DMS53 (cell line): Measurements from ENCODE around the gene METRNL.
"Not testable (repeated sequence)": the region's sequence is repeated elsewhere in the genome, so short reads cannot be mapped to it uniquely, and the experiment has no call there.

ENCODE experiments used
- DNase-seq: peaks from one replicate; lab custom pipeline; 2025; lab: John Stamatoyannopoulos, UW

Gene METRNL, protein sequence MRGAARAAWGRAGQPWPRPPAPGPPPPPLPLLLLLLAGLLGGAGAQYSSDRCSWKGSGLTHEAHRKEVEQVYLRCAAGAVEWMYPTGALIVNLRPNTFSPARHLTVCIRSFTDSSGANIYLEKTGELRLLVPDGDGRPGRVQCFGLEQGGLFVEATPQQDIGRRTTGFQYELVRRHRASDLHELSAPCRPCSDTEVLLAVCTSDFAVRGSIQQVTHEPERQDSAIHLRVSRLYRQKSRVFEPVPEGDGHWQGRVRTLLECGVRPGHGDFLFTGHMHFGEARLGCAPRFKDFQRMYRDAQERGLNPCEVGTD

DNA sequence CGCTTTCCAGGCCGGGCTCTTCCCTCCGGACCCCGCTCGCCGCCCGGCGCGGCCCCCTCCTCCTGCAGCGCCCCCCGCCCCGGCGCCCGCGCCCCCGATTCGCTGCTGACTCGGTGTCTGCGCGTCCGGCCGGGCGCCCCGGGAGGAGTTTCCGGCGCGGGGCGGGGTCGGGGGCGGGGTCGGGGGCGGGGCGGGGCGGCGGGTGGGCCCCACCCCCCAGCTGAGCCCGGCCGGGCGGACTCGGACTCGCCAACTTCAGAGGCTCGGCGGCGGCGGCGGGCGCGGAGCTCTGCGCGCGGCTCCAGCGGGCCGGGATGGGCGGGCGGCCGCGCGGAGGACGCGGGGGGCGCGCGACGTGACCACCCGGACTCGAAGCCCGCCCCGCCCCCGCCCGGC, at the start of gene METRNL:
Gene METRNL, plus strand, starts transcription at position 258 of the 396 bp plus-strand sequence. CDS start 207 bp downstream, outside the sequence.
- peak; percentile 86 for DNase-seq

DNA sequence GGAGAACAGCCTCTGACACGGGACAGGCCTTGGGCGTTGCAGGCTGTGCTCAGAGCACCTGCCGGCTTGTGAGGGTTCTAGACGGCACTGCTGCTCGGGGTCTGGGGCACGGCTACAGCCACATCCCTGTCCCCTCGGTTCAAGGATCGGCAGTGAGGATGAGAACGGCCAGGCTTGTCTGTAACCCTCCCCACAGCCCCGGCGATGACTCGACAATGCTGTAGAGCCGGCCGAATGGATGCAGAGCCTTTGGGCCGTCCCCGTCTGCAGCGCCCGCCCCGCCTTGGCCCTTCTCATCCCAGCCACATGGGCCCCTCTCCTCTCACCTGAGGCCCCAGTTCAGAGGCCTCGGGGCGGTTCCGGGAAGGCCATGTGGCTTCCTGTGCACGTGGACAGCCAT, 49.0 kb upstream of the METRNL start:
- no peak for DNase-seq

DNA sequence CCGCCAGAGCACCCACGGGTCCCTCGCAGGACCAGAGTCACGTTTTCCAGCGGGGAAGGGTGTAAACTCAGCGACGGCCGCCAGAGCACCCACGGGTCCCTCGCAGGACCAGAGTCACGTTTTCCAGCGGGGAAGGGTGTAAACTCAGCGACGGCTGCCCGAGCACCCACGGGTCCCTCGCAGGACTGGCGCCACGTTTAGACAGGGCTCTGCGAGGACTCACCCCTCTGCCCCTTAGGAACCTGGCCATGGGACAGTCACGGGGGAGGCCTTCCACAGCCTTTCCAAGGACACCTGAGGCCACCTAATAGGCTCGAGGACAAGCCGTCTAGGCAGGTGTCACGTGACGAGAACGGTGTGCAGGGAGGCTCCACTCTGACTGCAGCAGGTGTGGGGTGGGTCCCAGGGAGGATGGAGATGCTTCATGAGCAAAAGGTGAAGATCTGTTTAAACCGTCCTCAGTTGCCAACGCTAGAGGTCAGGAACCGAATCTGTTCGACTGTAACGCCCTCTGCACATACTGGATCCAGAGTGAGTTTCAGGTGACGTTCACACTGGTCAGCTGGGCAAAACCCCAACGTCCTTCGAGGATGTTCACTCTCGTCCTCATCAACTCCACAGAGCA, 48.0 kb upstream of the METRNL start:
- DNase-seq: no peak

DNA sequence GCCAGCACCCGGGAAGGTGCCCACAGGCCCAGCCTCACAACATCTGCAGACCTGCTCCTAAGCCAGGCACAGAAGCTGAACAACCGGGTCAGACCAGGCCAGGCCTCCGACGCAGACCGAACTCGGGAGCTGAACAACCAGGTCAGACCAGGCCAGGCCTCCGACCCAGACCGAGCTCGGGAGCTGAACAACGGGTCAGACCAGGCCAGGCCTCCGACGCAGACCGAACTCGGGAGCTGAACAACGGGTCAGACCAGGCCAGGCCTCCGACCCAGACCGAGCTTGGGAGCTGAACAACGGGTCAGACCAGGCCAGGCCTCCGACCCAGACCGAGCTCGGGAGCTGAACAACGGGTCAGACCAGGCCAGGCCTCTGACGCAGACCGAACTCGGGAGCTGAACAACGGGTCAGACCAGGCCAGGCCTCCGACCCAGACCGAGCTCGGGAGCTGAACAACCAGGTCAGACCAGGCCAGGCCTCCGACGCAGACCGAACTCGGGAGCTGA, 47.4 kb upstream of the METRNL start:
- not testable (repeated sequence) for DNase-seq

DNA sequence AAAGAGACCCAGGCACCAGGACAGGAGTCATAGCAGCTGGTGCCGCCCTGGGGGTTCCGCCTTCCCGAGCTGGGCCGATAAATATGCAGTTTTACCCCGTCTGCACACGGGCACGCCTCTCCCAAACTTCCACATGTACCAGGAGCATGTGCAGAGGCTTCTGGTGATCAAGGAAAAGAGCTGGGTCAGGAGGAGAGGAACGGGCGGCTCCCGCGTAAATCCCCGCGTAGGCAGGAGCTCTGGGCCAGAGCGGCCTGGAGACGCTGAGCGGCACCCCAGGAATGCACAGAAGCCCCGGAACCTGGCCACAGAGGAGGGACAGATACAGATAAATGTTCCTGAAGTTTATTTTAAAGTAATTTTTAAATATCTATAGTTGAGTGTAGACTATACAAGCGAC, 46.6 kb upstream of the METRNL start:
- DNase-seq: no peak

DNA sequence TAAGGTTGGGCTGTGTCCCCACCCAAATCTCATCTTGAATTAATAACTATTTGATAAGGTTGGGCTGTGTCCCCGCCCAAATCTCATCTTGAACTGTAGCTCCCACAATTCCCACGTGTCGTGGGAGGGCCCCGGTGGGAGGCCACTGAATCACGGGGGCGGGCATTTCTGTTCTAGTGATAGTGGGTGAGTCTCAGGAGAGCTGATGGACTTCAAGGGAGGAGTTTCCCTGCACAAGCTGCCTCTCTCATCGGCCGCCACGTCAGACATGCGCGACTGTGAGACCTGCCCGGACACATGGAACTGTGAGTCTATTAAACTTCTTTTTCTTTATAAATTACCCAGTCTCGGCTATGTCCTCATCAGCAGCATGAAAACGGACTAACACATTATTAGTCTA, 44.9 kb upstream of the METRNL start:
- no peak for DNase-seq

DNA sequence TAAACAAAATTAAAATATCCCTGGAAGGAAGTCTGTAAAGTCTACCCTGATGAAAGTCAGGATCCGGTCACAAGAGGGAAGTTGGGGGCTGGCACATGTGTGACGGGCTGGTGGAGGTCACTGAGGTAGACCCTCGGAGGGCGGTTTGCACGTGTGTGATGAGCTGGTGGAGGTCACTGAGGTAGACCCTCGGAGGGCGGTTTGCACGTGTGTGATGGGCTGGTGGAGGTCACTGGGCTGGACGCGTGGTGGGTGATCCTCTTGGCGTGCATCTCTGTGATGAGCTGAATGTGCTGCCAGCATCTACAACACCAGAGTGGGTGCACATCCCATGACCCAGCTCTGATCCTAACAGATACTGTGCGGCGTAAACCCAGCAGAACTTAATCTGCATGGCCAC, 43.7 kb upstream of the METRNL start:
- DNase-seq: no peak

DNA sequence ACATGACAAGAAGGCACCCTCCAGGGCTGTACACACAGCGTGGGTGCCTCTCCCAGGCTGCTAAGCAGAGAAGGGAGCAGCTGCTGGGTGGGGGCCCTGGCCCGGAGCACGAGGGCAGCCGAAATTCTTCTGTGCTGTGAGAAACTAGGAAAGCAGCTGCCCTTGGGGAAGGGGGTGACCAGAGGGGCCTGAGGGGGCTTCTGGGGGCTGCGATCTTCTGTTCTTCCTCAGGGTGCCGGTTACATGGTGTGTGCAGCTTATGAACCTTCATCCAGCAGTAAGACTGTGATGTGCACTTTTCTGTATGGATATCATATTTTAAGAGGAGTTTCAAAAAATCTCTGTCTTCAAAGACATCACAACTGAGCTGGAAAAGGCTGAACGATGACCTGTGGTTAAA, 43.2 kb upstream of the METRNL start:
- no peak for DNase-seq

DNA sequence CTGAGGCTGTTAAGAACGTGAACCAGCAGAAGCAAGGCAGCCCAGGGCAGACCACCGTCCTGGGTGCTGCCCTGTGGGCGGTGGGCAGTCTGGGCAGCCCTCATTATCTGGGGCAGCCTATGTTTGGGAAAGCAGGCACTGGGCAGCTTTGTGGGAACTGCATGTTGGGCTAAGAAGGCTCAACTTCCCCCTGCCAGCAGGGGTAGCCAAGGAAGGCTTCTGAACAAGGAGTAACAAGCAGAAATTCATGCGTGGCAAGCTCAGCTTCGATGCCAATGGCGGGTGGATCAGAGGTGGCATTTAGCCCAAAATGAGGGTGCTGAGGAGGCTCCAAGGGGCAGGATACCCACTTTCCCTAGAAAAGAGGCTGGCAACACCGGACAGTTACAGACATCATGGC, 42.7 kb upstream of the METRNL start:
- DNase-seq: no peak

DNA sequence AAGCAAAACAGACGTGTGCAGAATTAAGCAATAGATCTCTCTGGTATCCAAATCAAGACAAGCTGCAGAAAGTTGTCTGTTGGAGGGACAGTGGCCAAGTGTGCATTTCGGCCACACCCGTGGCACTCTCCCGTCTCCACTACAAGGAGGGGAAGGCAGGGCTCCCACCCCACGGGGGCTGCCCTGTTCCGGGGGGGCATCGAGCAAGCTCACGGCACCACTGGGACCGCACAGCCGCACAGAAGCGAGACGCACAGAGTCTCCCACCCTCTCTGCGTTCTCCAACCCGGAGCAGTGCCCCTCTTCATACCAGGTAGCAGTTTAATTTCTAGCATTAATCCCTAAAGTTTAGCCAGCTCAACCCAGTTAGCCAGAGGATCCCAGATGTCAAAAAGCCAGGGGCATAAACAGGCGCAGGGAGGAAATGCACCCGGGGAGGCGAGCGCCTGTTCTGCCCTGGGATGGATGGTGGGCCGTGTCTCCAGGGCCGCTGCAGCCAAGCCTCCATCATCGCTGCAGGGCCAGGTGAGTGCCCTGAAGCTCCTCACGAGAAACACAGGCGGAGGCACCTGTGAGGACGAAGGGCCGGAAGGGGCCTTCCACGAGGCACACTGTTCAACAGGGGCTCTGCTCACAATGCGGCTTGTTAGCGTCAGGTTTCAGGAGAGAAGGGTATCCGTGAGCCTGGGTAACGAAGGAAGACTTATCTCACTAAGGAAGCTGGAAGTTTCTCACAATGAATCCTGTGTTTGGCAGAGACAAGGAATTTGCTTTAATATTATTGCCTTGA, 42.1 kb upstream of the METRNL start:
- no peak for DNase-seq

DNA sequence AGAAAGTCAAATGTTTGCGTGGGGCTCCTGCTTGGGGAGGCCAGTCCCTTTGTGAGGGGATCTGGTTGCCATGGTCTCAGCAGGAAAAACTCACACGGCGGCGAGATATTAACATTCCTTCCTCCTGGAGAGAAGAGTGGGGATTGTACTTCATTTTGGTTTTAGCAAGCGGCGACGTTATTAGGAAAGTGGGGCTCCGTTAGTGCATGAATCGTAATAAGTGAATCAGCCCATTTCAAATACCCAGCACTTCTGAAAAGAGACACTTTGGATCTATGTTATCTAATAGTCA, 41.6 kb upstream of the METRNL start:
- DNase-seq: no peak

DNA sequence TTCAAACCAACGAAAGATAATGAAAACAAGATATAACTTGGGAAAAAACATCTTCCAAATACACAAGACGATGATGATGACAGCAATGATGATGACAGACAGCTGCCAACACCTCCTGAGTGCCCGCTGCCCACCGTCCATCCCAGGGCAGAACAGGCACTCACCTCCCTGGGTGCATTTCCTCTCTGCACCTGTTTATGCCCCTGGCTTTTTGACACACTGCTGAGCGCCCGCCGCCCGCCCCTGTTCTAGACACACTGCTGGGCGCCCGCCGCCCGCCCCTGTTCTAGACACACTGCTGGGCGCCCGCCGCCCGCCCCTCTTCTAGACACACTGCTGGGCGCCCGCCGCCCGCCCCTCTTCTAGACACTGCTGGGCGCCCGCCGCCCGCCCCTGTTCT, 40.4 kb upstream of the METRNL start:
- not testable (repeated sequence) for DNase-seq

DNA sequence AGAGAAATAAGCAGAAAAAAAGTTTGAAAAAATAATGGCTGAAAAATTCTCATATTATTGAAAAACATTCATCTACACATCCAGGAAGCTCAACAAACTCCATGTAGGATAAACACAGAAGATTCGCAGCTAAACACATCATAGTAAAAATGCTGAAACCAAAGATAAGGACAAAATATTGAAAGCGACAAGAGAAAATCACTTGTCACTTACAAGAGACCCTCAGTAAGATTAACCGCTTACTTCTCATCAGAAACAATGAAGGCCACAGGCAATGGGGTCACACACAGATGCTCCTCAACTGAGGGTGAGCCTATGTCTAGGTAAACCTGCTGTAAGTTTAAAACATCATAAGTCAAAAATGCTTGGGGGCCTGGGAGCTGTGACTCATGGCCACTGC, 38.1 kb upstream of the METRNL start:
- no peak for DNase-seq

DNA sequence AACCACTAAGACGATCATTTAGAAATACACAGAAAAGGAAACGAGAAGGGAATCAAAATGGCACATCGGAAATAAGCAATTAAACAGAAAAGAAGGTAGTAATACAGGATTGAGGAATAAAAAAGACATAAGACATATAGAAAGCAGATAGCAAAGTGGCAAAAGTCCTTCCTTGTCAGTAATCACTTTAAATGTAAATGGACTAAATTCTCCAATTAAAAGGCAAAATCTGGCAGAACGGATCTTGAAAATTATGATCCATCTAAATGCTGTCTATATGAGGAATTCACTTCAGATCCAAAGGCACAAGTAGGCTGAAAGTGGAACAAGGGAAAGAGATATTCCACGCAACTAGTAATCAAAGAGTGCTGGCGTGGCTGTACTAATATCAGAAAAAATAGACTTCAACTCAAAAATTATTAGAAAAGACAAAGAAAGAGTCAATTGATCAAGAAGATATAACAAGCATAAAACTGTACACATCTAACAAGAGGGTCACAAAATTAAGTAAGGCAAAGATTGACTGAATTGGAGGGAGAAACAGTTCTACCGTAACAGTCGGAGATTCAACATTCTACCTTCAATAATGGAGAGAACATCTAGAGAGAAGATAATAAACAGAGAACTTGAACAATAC, 36.8 kb upstream of the METRNL start:
- no peak for DNase-seq

DNA sequence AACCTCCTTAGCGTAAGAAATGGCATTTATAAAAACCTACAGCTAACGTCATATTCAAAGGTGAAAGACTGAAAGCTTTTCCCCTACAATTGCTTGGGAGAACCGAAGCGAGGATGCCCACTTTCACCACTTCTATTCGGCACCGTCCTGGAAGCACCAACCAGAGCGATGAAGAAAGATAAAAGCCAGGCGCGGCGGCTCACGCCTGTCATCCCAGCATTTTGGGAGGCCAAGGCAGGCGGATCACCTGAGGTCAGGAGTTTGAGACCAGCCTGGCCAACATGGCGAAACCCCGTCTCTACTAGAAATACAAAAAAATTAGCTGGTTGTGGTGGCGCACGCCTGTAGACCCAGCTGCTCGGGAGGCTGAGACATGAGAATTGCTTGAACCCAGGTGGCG, 34.9 kb upstream of the METRNL start:
- DNase-seq: not testable (repeated sequence)

DNA sequence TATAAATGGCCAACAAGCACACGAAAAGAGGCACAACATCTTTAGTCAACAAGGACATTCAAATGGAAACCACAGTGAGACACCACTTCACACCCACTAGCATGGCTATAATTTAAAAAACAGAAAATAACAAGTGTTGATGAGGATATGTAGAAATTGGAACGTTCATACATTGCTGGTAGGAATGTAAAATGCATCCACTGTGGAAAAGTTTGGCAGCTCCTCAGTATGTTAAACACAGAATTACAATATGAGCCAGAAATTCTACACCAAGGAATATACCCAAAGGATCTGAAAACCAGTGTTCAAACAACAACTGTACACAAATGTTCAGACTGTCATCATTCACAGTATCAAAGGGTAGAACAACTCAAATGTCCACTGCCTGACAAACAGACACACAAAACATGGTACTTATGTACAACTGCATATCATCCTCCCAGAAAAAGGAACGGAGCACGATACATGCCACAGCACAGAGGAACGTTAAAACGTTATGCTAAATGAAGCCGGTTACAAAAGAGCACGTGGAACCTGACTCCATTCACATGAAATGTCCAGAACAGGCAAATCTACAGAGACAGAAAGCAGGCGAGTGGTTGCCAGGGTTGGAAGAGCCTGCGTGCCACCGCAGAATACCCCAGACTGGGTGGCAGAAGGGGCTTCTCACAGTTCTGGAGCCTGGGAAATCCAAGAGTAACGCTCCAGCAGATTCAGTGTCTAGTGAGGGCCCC, 32.8 kb upstream of the METRNL start:
- DNase-seq: no peak

DNA sequence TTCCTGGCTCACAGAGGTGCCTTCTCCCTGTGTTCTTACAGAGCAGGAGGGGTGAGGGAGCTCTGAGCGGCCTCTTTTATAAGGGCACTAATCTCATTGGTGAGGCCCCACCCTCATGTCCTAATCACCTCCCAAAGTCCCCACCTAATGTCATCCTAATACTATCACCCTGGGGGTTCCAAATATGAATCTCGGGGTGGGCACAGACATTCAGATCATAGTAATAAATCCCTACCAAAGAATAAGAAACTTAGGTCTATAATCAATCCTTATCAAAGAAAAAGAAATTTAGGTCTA, 32.3 kb upstream of the METRNL start:
- DNase-seq: no peak

DNA sequence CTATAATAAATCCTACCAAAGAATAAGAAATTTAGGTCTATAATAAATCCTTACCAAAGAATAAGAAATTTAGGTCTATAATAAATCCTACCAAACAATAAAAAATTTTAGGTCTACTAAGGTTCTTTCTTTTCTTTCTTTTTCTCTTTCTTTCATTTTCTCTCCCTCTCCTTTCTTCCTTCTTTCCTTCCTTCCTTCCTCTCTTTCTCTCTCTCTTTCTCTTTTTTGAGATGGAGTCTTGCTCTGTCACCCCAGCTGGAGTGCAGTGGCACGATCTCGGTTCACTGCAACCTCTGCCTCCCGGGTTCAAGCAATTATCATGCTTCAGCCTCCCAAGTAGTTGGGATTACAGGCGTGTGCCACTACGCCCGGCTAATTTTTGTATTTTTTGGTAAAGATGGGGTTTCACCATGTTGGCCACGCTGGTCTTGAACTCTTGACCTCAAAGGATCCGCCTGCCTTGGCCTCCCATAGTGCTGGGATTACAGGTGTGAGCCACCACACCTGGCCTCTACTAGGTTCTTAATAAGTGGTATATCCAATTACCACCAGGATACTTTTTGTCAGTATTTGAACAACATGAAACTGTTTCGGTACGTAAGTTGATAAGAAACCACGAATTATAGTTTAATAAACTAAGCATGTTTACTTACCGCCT, 31.5 kb upstream of the METRNL start:
- DNase-seq: not testable (repeated sequence)

DNA sequence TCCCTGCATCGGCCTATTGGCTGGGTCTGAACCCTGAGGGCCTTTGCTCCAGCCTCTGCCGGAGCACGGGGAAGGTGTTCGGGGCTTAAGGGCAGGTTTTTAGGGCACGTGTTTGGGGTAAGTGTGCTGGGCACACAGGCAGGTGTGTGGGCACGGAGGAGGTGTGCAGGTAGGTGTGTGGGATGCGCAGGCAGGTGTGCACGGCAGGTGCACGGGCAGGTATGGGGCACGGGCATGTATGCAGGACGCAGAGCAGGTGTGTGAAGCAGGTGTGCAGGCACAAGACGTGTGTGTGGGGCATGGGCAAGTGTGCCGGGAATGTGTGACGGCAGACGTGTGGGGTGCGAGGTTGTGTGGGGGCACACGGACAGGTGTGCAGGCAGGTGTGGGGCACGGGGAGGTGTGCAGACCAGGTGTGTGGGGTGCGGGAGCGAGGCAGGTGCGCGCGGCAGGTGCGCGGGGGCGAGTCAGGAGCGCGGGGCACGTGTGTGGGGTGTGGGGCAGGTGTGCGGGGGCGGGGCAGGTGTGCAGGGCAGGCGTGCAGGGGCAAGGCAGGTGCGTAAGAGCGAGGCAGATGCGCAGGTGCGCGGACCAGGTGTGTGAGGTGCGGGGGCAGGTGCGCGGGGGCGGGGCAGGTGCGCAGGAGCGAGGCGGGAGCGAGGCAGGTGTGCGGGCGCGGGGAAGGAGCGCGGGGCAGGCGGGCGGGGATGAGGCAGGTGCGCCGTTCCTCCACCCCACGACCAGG, 28.6 kb upstream of the METRNL start:
- DNase-seq: peak; percentile 98

DNA sequence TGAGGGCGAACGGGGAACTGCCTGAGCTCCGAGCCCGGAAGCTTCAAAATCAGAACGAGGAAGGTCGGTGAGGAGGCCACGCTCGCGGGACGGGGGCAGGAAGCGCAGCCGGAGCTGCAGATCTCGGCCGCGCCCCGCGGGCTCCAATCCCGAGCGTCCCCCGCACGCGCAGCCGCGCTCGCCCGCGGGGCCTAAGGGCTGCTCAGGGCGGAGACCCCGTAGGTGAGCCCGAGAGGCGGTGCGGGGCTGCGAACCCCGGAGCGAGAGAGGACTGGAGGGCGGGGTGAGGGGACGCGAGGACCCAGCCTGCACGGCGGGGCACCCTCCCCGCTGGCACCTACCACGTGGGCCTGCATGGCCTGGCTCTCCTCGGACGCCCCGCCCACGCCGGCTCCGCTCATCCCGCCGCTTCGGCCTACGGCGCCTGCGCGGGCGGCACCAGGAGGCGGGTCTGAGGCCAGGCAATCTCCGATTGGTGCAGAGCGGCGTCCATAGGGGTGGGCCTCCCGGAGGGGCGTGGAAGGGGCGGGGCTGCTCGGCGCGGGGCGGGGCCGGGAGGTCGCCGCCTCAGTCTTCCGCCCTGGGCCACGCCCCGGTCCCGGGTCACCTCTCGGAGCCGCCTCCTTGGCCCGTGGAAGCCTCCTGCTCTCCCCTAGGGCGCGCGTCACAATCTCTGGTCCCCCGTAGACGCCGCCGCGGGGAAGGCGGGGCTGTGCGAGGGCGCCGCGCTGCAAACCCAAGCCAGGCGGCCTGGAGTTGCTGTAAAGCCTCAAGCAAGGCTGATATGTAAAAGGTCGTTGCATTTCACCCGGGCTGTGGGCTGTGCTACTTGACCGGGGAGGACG, 27.8 kb upstream of the METRNL start:
- DNase-seq: peak; percentile 98
